ENCODE results near the gene RPS6KA1.
"Not testable (repeated sequence)": the region's sequence is repeated elsewhere in the genome, so short reads cannot be mapped to it uniquely, and the experiment has no call there.

RPS6KA1 gene

DNA sequence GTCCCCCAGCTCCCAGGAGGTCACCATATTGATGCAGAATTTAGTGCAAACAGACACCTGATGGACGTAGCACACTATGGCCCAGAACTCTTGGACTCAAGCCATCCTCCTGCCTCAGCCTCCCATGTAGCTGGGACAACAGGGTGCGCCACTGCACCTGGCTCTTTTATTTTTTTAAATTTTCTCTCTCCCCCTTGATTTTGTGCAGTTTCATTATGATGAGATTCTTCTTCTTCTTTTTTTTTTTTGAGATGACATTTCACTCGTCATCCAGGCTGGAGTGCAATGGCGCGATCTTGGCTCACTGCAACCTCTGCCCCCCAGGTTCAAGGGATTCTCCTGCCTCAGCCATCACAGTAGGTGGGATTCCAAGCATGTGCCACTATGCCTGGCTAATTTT lies 63.8 kb downstream of the RPS6KA1 start:
- no peak for TF ChIP-seq YY1 (IDR thresholded peaks at IDR 0.05; ENCODE audit: insufficient read depth, insufficient read length)
- no peak for TF ChIP-seq SUZ12 (IDR thresholded peaks at IDR 0.05; ENCODE audit: extremely low read depth, insufficient read depth, insufficient read length)
- no peak for TF ChIP-seq ZNF274 (IDR thresholded peaks at IDR 0.05; ENCODE audit: low read depth, low read length)
- no peaks in the 10 kb centered on the region for H3K4me1 ChIP-seq (ENCODE audit: insufficient read depth, insufficient read length)
- no peaks in the 10 kb centered on the region for H3K36me3 ChIP-seq (ENCODE audit: insufficient read depth, insufficient read length, low read length)
- peaks cover 15% of the 10 kb centered on the region for H3K9me3 ChIP-seq (ENCODE audit: insufficient read depth, low read length)
- no peaks in the 10 kb centered on the region for H3K27me3 ChIP-seq (ENCODE audit: insufficient read depth, insufficient read length)
- no peak overlapping the region for H3K4me3 ChIP-seq (ENCODE audit: insufficient read length, low read depth)
- DNase-seq (ENCODE audit: low read depth, low spot score): no peak
- H3K9ac ChIP-seq (ENCODE audit: insufficient read length, low read depth): no peak overlapping the region

DNA sequence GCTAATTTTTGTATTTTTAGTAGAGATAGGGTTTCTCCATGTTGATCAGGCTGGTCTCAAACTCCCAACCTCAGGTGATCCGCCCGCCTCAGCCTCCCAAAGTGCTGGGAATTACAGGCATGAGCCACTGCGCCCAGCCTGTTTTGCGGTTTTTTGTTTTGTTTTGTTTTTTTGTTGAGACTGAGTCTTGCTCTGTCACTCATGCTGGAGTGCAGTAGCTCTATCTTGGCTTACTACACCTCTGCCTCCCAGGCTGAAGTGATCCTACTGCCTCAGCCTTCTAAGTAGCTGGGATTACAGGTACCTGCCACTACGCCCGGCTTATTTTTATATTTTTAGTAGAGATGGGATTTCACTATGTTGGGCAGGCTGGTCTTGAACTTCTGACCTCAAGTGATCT lies 65.0 kb downstream of the RPS6KA1 start:
- H3K9ac ChIP-seq (ENCODE audit: insufficient read length, low read depth); H3K27me3 ChIP-seq (ENCODE audit: insufficient read depth, insufficient read length); DNase-seq (ENCODE audit: low read depth, low spot score); H3K36me3 ChIP-seq (ENCODE audit: insufficient read depth, insufficient read length, low read length); H3K4me3 ChIP-seq (ENCODE audit: insufficient read length, low read depth); H3K4me1 ChIP-seq (ENCODE audit: insufficient read depth, insufficient read length); H3K9me3 ChIP-seq (ENCODE audit: insufficient read depth, low read length): not testable (repeated sequence)

DNA sequence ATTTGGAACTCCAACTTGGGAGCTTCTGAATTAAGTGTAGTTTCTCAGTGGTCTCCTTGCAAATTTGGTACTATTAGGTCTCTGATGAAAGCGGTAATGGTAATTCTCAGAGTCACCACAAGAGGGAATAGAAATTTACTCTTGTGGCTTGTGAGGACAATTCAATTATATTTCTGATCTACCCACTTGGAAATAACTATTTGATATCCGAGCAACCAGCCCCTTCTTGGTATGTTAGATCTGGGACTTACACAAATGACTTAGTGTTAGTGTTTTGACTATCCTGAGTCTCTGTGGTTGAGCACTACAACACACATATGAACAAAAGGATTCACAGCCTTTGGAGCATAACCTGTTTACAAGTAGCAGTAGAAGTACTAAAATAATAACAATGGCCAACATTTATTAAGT lies 68.1 kb downstream of the RPS6KA1 start:
- no peak overlapping the region for H3K9ac ChIP-seq (ENCODE audit: insufficient read length, low read depth)
- peaks cover 5% of the 10 kb centered on the region; the same call in 1 of the 2 replicates for H3K9me3 ChIP-seq (ENCODE audit: insufficient read depth, low read length)
- no peak overlapping the region for H3K4me3 ChIP-seq (ENCODE audit: insufficient read length, low read depth)
- no peaks in the 10 kb centered on the region for H3K27me3 ChIP-seq (ENCODE audit: insufficient read depth, insufficient read length)
- no peaks in the 10 kb centered on the region for H3K4me1 ChIP-seq (ENCODE audit: insufficient read depth, insufficient read length)
- no peaks in the 10 kb centered on the region for H3K36me3 ChIP-seq (ENCODE audit: insufficient read depth, insufficient read length, low read length)
- TF ChIP-seq SUZ12 (IDR thresholded peaks at IDR 0.05; ENCODE audit: extremely low read depth, insufficient read depth, insufficient read length) (no peak), YY1 (IDR thresholded peaks at IDR 0.05; ENCODE audit: insufficient read depth, insufficient read length) (no peak), ZNF274 (IDR thresholded peaks at IDR 0.05; ENCODE audit: low read depth, low read length) (no peak)
- DNase-seq (ENCODE audit: low read depth, low spot score): no peak

DNA sequence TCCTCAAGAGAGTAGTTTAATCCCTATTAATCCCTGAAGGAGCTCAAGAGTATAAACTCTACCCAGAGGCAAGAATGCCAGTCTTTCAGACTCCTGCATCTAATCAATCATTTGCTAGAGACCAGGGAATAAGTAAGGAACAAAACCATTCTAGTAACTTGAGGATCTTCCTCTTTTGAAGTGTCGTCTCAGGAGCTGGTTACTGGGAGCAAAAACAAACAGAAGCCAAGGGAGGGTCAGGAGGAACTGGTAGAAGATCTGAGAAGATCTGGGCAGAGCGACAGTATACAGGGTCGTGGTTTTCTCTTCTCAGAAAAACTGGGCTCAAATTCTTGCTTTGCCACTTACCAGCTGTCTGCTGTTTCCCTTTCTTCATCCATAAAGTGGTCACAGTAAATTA lies 69.3 kb downstream of the RPS6KA1 start:
- DNase-seq (ENCODE audit: low read depth, low spot score): no peak
- Histone ChIP-seq H3K9me3 (ENCODE audit: insufficient read depth, low read length) (peaks cover 5% of the 10 kb centered on the region; the same call in 1 of the 2 replicates), H3K36me3 (ENCODE audit: insufficient read depth, insufficient read length, low read length) (no peaks in the 10 kb centered on the region), H3K4me1 (ENCODE audit: insufficient read depth, insufficient read length) (no peaks in the 10 kb centered on the region), H3K27me3 (ENCODE audit: insufficient read depth, insufficient read length) (no peaks in the 10 kb centered on the region), H3K4me3 (ENCODE audit: insufficient read length, low read depth) (no peak overlapping the region), H3K9ac (ENCODE audit: insufficient read length, low read depth) (no peak overlapping the region)
- TF ChIP-seq YY1 (IDR thresholded peaks at IDR 0.05; ENCODE audit: insufficient read depth, insufficient read length) (no peak), SUZ12 (IDR thresholded peaks at IDR 0.05; ENCODE audit: extremely low read depth, insufficient read depth, insufficient read length) (no peak), ZNF274 (IDR thresholded peaks at IDR 0.05; ENCODE audit: low read depth, low read length) (no peak)

DNA sequence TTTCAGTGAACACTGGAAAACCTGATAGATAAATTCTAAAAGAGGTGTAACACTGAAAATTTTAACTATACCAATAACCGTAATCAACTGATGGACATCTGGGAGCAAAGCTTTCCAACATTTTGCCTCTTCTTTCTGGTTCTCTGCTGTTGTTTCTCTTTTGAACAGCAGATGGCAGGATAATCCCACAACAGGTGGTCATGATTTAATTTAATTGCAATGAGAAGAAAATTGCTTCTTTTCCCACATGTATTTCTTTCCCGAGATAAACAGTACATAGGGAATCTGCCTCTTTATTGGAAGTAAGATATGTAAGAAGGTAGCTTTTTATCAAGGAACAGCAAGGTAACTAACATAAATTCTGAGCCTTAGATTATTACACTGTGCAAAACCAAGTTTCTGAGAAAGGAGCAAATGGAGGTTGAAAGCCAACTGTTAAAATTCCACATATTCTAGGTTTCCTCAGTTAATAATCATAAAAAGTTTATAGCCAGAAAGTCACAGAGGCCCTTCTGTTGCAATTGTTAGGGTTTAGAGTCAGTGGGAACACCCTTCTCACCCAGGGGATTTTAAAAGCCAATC lies 72.9 kb downstream of the RPS6KA1 start:
- no peak for TF ChIP-seq SUZ12 (IDR thresholded peaks at IDR 0.05; ENCODE audit: extremely low read depth, insufficient read depth, insufficient read length)
- no peak for TF ChIP-seq YY1 (IDR thresholded peaks at IDR 0.05; ENCODE audit: insufficient read depth, insufficient read length)
- no peak for TF ChIP-seq ZNF274 (IDR thresholded peaks at IDR 0.05; ENCODE audit: low read depth, low read length)
- no peaks in the 10 kb centered on the region for H3K27me3 ChIP-seq (ENCODE audit: insufficient read depth, insufficient read length)
- H3K36me3 ChIP-seq (ENCODE audit: insufficient read depth, insufficient read length, low read length): no peaks in the 10 kb centered on the region
- H3K9ac ChIP-seq (ENCODE audit: insufficient read length, low read depth): no peak overlapping the region
- no peaks in the 10 kb centered on the region for H3K9me3 ChIP-seq (ENCODE audit: insufficient read depth, low read length)
- DNase-seq (ENCODE audit: low read depth, low spot score): no peak
- H3K4me3 ChIP-seq (ENCODE audit: insufficient read length, low read depth): no peak overlapping the region
- no peaks in the 10 kb centered on the region for H3K4me1 ChIP-seq (ENCODE audit: insufficient read depth, insufficient read length)

DNA sequence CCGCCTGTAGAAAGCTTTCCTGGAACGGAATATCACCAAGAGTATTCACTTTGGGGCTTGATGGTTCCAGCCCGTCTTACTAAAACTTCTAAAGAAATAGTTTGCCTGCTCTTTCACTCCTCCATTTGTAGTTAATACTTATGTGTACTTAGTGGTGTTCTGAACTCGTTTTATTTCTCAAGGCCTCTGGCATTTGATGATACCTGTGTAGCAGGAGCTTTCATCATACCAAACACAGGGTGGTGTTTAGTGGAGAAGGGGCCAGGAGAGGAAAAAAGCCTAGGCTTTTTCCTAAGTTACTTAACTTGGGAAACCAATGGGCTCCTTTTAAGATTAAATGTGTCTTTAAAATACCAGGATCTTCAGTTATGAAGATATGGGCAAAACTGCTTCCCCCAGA lies 74.3 kb downstream of the RPS6KA1 start:
- no peak for TF ChIP-seq ZNF274 (IDR thresholded peaks at IDR 0.05; ENCODE audit: low read depth, low read length)
- TF ChIP-seq YY1 (IDR thresholded peaks at IDR 0.05; ENCODE audit: insufficient read depth, insufficient read length): no peak
- TF ChIP-seq SUZ12 (IDR thresholded peaks at IDR 0.05; ENCODE audit: extremely low read depth, insufficient read depth, insufficient read length): no peak
- H3K9me3 ChIP-seq (ENCODE audit: insufficient read depth, low read length): no peaks in the 10 kb centered on the region
- no peak overlapping the region for H3K9ac ChIP-seq (ENCODE audit: insufficient read length, low read depth)
- no peaks in the 10 kb centered on the region for H3K36me3 ChIP-seq (ENCODE audit: insufficient read depth, insufficient read length, low read length)
- H3K4me1 ChIP-seq (ENCODE audit: insufficient read depth, insufficient read length): no peaks in the 10 kb centered on the region
- DNase-seq (ENCODE audit: low read depth, low spot score): no peak
- H3K4me3 ChIP-seq (ENCODE audit: insufficient read length, low read depth): no peak overlapping the region
- H3K27me3 ChIP-seq (ENCODE audit: insufficient read depth, insufficient read length): no peaks in the 10 kb centered on the region

DNA sequence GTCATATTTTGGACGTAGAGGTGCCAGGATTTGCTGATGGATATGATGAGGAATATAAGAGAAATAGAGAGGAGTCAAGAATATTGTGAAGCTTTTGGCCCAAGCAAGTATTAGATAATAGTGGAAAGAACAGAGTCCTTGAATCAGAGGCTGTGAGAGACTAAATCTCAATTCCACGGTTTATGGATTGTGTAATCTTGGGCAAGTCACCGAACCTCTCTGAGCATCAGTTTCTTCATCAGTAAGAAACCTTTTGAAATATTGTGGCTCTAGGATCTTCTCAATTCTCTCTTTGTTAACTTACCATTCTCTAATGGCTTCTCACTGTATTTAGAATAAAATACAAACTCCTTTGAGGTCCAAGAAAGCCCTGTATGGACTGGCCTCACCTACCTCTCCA lies 77.6 kb downstream of the RPS6KA1 start:
- TF ChIP-seq ZNF274 (IDR thresholded peaks at IDR 0.05; ENCODE audit: low read depth, low read length) (no peak), YY1 (IDR thresholded peaks at IDR 0.05; ENCODE audit: insufficient read depth, insufficient read length) (no peak)
- H3K36me3 ChIP-seq (ENCODE audit: insufficient read depth, insufficient read length, low read length): no peaks in the 10 kb centered on the region
- no peaks in the 10 kb centered on the region for H3K4me1 ChIP-seq (ENCODE audit: insufficient read depth, insufficient read length)
- H3K4me3 ChIP-seq (ENCODE audit: insufficient read length, low read depth): no peak overlapping the region
- no peak for DNase-seq (ENCODE audit: low read depth, low spot score)
- H3K9me3 ChIP-seq (ENCODE audit: insufficient read depth, low read length): no peaks in the 10 kb centered on the region
- H3K27me3 ChIP-seq (ENCODE audit: insufficient read depth, insufficient read length): no peaks in the 10 kb centered on the region
- no peak overlapping the region for H3K9ac ChIP-seq (ENCODE audit: insufficient read length, low read depth)

DNA sequence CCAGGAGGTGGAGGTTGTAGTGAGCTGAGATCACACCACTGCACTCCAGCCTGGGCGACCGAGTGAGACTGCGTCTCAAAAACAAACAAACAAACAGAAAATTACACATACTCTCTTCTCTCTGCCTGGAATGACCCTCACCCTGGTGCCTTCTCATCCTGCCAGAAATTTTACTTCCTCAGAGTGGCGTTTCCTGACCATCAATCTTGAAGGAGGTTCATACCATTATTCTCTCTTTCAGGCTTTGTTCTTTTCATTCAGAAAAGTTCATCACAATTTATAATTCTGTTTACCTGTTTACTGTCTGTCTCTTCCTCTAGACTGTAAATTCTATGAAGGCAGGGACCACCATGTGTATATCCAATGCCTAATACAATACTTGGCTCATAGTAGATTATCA lies 79.3 kb downstream of the RPS6KA1 start:
- TF ChIP-seq YY1 (IDR thresholded peaks at IDR 0.05; ENCODE audit: insufficient read depth, insufficient read length) (no peak), SUZ12 (IDR thresholded peaks at IDR 0.05; ENCODE audit: extremely low read depth, insufficient read depth, insufficient read length) (no peak), ZNF274 (IDR thresholded peaks at IDR 0.05; ENCODE audit: low read depth, low read length) (no peak)

More for the DNA sequence above, 79.3 kb downstream of the RPS6KA1 start:
- Histone ChIP-seq H3K9me3 (ENCODE audit: insufficient read depth, low read length) (no peaks in the 10 kb centered on the region), H3K36me3 (ENCODE audit: insufficient read depth, insufficient read length, low read length) (no peaks in the 10 kb centered on the region), H3K9ac (ENCODE audit: insufficient read length, low read depth) (no peak overlapping the region), H3K27me3 (ENCODE audit: insufficient read depth, insufficient read length) (no peaks in the 10 kb centered on the region), H3K4me1 (ENCODE audit: insufficient read depth, insufficient read length) (no peaks in the 10 kb centered on the region), H3K4me3 (ENCODE audit: insufficient read length, low read depth) (no peak overlapping the region)
- no peak for DNase-seq (ENCODE audit: low read depth, low spot score)
